ENCODE results near the gene PIP5K1C.

The PIP5K1C gene

GRCh38 chr19:3615524-3616135 lies 84.6 kb downstream of the PIP5K1C start:
- TF ChIP-seq CTCF (conservative IDR thresholded peaks at IDR 0.05; ENCODE audit: low read depth, low read length) = no peak
- H3K4me3 ChIP-seq (ENCODE audit: low read length) = no peak overlapping the region
- no peak for DNase-seq (ENCODE audit: low read depth)

- no peak for DNase-seq (ENCODE audit: low read depth)
- TF ChIP-seq CTCF (conservative IDR thresholded peaks at IDR 0.05; ENCODE audit: low read depth, low read length) = no peak
- no peak overlapping the region for H3K4me3 ChIP-seq (ENCODE audit: low read length)
Measured at GRCh38 chr19:3614858-3615505, 85.3 kb downstream of the PIP5K1C start.

GRCh38 chr19:3613818-3614661 lies 86.2 kb downstream of the PIP5K1C start:
- DNase-seq (ENCODE audit: low read depth) = no peak
- TF ChIP-seq CTCF (conservative IDR thresholded peaks at IDR 0.05; ENCODE audit: low read depth, low read length) = no peak
- no peak overlapping the region for H3K4me3 ChIP-seq (ENCODE audit: low read length)

- no peak for TF ChIP-seq CTCF (conservative IDR thresholded peaks at IDR 0.05; ENCODE audit: low read depth, low read length)
- no peak for DNase-seq (ENCODE audit: low read depth)
- H3K4me3 ChIP-seq (ENCODE audit: low read length) = no peak overlapping the region
Measured at GRCh38 chr19:3612901-3613741, 87.1 kb downstream of the PIP5K1C start.

- no peak for DNase-seq (ENCODE audit: low read depth)
- H3K4me3 ChIP-seq (ENCODE audit: low read length) = no peak overlapping the region
- TF ChIP-seq CTCF (conservative IDR thresholded peaks at IDR 0.05; ENCODE audit: low read depth, low read length) = no peak
Measured at GRCh38 chr19:3612330-3612729, 87.9 kb downstream of the PIP5K1C start.

- no peak for DNase-seq (ENCODE audit: low read depth)
- no peak for TF ChIP-seq CTCF (conservative IDR thresholded peaks at IDR 0.05; ENCODE audit: low read depth, low read length)
- H3K4me3 ChIP-seq (ENCODE audit: low read length) = no peak overlapping the region
Measured at GRCh38 chr19:3611841-3612240, 88.4 kb downstream of the PIP5K1C start.

Data from retinal pigment epithelial cell (primary cell).